Loucy (cell line): ENCODE results near the gene BICRAL.
"Not testable (repeated sequence)": the region's sequence is repeated elsewhere in the genome, so short reads cannot be mapped to it uniquely, and the experiment has no call there.

ENCODE experiments used
- CTCF ChIP-seq: fragments of 200-600 bp; sonication (generic); conservative IDR thresholded peaks from 2 replicates; pipeline ENCODE4 v1.5.1; 2014; ENCODE audit warnings: mild to moderate bottlenecking, antibody characterized with exemption, low read length
- EZH2phosphoT487 ChIP-seq: fragments of 200-600 bp; IDR thresholded peaks from 2 replicates; pipeline ENCODE4 v1.6.1; 2018; ENCODE audit warnings: antibody characterized with exemption, mild to moderate bottlenecking, moderate library complexity, borderline replicate concordance

- not testable (repeated sequence) for TF ChIP-seq CTCF, EZH2phosphoT487
Observed at GRCh38 chr6:42888201-42888600, 106.3 kb downstream of the BICRAL start.
